GM20000 (cell line): ENCODE data around the gene NCKAP1.

Source experiments
- DNase-seq: peaks from one replicate; pipeline ENCODE4 v3.0.0; 2012; ENCODE audit warnings: low spot score
- TF ChIP-seq, protein P1 (sequence below): IDR thresholded peaks from 2 replicates; pipeline ENCODE4 v1.5.1; 2012; ENCODE audit warnings: mild to moderate bottlenecking, control low read depth; ENCODE audit errors: extremely low read depth, missing control alignments

NCKAP1 gene

DNA sequence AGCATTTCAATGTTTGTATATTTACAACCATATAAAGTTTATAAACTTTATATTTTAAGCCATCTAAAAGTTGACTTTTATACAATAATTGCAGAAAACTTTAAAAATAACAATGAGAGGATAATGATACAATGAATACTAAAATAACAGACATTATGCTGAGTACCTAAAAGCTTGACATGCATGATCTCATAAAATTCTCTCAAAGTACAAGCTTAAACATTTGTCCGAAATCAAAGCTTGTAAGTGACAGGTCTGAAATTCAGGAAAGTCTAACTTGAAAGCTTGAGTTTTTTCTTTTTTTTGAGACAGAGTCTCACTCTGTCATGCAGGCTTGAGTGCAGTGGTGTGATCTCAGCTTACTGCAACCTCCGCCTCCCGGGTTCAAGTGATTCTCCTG is 87.7 kb downstream of the NCKAP1 start:
- TF ChIP-seq, protein P1, sequence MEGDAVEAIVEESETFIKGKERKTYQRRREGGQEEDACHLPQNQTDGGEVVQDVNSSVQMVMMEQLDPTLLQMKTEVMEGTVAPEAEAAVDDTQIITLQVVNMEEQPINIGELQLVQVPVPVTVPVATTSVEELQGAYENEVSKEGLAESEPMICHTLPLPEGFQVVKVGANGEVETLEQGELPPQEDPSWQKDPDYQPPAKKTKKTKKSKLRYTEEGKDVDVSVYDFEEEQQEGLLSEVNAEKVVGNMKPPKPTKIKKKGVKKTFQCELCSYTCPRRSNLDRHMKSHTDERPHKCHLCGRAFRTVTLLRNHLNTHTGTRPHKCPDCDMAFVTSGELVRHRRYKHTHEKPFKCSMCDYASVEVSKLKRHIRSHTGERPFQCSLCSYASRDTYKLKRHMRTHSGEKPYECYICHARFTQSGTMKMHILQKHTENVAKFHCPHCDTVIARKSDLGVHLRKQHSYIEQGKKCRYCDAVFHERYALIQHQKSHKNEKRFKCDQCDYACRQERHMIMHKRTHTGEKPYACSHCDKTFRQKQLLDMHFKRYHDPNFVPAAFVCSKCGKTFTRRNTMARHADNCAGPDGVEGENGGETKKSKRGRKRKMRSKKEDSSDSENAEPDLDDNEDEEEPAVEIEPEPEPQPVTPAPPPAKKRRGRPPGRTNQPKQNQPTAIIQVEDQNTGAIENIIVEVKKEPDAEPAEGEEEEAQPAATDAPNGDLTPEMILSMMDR: no peak
- DNase-seq: no peak

DNA sequence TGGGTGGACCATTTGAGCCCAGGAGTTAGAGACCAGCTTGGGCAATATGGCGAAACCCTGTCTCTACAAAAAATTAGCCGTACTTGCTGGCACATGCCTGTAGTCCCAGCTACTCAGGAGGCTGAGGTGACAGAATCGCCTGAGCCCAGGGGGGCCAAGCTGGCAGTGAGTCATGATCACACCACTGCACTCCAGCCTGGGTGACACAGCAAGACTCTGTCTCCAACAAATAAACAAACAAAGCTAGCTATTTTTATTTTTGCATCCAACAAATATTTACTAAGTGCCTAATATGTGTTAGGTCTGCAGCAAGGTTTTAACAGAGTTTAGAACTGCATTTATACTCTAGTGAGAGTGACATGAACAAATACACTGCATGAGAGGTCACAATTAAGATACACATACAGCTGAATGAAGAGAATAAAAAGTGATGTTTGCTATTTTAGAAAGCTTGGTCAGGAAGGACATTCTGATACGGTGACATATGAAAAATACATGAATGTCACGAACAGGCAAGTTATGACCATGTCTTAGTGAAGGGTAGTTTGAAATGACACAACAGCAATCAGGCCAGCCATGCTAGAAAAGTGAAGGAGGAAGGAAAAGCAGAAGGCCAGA is 88.6 kb downstream of the NCKAP1 start:
- TF ChIP-seq, protein P1: no peak
- DNase-seq: no peak

DNA sequence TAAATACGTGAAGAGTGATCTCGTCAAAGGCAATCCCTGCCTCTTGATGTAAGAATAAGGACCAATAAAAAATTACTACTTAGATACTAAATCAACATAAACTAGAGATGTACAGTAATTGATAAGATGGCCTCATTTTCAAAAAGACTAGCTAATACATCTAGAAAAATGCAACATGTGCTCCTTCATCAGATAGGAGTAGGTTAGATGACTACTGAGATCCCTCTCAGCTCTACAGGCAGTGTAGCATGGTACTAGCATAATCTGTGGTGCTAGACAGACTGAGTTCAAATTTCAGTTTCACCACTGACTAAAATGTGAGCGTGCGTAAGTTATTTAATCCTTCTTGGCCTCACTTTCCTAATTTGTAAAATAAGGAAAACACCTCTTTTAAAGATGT is 89.2 kb downstream of the NCKAP1 start:
- no peak for DNase-seq
- TF ChIP-seq, protein P1: no peak

DNA sequence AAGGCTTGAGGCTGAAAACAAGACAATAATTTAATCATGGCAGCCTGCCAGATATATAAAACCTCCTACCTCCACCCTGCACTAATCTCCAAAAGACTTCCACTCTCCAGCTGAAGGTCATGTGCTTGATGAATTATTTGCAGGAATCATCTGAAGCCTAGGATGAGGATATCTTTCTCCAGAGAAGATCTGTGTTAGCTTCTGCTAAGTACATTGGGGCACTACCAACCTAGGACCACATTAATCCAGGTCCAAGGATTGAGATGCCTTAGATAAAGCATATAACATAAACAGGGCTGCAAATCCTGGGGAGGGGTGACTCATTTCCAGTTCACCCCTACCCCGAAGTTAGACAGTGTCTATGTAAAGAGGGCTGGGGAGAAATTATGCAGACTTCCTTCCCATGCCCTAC is 91.3 kb downstream of the NCKAP1 start:
- no peak for DNase-seq
- TF ChIP-seq, protein P1: no peak

DNA sequence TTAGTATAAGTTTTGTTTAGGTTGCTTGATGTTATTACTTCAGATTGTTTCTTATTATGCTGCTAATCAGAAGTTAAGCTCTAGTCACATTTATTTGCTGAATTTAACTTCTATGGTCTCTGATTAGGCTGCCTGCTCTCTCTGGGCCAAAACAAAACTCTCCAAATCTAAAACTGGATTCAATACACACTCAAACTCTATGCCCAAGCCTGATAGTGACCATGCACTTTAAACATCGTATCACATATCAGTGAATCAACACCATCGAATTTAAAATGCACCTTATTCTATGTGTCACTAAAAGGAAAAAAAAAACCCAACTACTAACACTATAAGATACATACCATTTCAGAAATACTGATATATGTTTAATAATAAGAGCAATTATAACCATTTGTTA is 94.9 kb downstream of the NCKAP1 start:
- TF ChIP-seq, protein P1: no peak
- DNase-seq: no peak

DNA sequence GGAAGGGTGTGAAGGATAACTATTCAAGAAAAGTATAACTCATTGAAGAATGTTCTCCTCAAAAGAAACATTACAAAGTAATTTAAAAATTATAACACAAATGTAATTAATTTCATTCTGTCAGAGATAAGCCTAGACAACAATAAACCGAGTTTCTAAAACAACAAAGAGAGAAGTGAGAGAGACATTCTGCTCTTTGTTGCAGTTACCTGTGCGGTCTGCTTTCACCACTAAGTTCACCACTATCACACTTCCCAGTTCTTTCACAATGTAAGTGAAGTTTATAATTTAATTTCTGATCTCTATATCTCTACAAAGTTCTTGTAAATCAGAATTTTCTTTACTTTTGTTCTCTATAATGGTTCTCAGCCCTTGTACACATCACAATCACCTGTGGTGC is 95.5 kb downstream of the NCKAP1 start:
- TF ChIP-seq, protein P1: no peak
- DNase-seq: no peak

DNA sequence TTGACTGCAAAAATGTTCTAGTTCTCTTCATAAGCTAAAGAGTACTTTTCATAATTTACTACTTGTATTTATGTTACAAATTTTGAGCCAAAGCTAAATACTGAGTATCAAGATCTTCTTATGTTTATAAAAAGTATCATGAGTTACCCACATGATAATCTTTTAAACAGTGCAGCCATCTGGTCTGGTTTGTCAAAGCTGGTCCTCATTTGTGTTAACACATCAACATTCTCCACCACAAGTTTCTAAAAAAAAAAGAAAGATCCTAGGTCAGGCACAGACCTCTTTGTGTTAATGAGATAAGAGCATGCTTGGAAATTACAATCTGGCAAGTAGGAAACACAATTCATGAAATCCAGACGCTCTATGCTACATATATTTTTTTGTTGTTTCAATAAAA is 96.3 kb downstream of the NCKAP1 start:
- no peak for DNase-seq
- TF ChIP-seq, protein P1: no peak
